Measurements from ENCODE around the gene ASNS. TPM values are rescaled to one million over a fixed set of nuclear protein-coding genes. Genes with fewer than 3 reads are reported as not detected.

The ASNS gene
- total and polyA plus RNA-seq, 2 of the 4 experiments (the other 2 are of a cell fraction): 36.6 to 39.4 TPM

- peaks cover 0 to under 1% of the 10 kb centered on the region in 2 experiments; a peak in 2 of 4 replicates for H3K79me1 ChIP-seq (ENCODE audit: low read depth in 1 of 2, low read length in 2 of 2)
- WGBS, 2 experiments (ENCODE audit: extremely low coverage in 2 of 2, insufficient read length in 1 of 2): no CpG with 5 or more reads among the region's 2 CpGs
Observed at GRCh38 chr7:97858221-97858620, 14.0 kb downstream of the ASNS start.

More at GRCh38 chr7:97858221-97858620, 14.0 kb downstream of the ASNS start:
- Histone ChIP-seq H3K18ac (ENCODE audit: low read depth, low read length) (no peak overlapping the region), H4K5ac (ENCODE audit: low read depth, low read length) (no peak overlapping the region), H2AK5ac (ENCODE audit: low read depth, low read length) (no peak overlapping the region), H3K4me2 (ENCODE audit: low read depth, low read length) (no peak overlapping the region), H3K4me1 (ENCODE audit: control insufficient read depth, insufficient read depth, low read length) (0 out of 2 replicates have a peak, but pooled peaks cover 2% of the 10 kb centered on the region), H4K20me1 (ENCODE audit: insufficient read depth, low read length) (peaks cover 1% of the 10 kb centered on the region; the same call in 1 of the 2 replicates), H2AK9ac (replicated peaks; ENCODE audit: low read depth, low read length, poor library complexity) (no peak overlapping the region), H3K36me3 (ENCODE audit: control insufficient read depth, insufficient read depth, low read length) (peaks cover 17% of the 10 kb centered on the region), H2BK120ac (ENCODE audit: low read depth, low read length) (no peak overlapping the region), H2BK20ac (ENCODE audit: low read depth, low read length) (no peak overlapping the region), H4K8ac (ENCODE audit: low read depth in 2 of 2, low read length in 2 of 2) (no peak overlapping the region), H3K9me1 (ENCODE audit: insufficient read depth, low read length) (no peaks in the 10 kb centered on the region), H3K9me3 (ENCODE audit: control insufficient read depth, insufficient read depth, low read length) (no peaks in the 10 kb centered on the region), H3K4ac (ENCODE audit: low read depth, low read length) (no peak overlapping the region), H2BK15ac (ENCODE audit: low read depth, low read length) (no peak overlapping the region), H3K27ac (ENCODE audit: insufficient read depth, low read length) (no peak overlapping the region), H3K56ac (ENCODE audit: extremely low read depth, insufficient read depth, low read length) (no peak overlapping the region), H3K27me3 (ENCODE audit: control insufficient read depth, insufficient read depth, low read length) (no peaks in the 10 kb centered on the region), H3K4me3 (ENCODE audit: insufficient read depth, low read depth, low read length) (no peak overlapping the region), H3K23ac (ENCODE audit: low read depth, low read length) (no peak overlapping the region), H4K91ac (ENCODE audit: insufficient read depth, low read depth, low read length) (no peak overlapping the region), H3K9ac (ENCODE audit: low read depth, low read length) (no peak overlapping the region), H2BK5ac (ENCODE audit: low read depth, low read length, poor library complexity, severe bottlenecking) (no peak overlapping the region), H3K14ac (replicated peaks; ENCODE audit: low read depth, low read length) (no peak overlapping the region), H2AFZ (replicated peaks; ENCODE audit: low read length, poor library complexity) (no peak overlapping the region)
- in situ Hi-C loops (cut with MboI; ENCODE audit: low sequenced_read_pairs): loop anchor here (25.0 kb wide), 1 partner anchor 304 kb away; no protein-coding TSS in a partner anchor
- ATAC-seq (ENCODE audit: low read depth) (no peak), DNase-seq (no peak)
- intact Hi-C loops (cut with micrococcal nuclease): no loop called here
- no peak for TF ChIP-seq MXI1 (IDR thresholded peaks at IDR 0.05; ENCODE audit: borderline replicate concordance, low read depth, low read length)
- TF ChIP-seq, protein P1, sequence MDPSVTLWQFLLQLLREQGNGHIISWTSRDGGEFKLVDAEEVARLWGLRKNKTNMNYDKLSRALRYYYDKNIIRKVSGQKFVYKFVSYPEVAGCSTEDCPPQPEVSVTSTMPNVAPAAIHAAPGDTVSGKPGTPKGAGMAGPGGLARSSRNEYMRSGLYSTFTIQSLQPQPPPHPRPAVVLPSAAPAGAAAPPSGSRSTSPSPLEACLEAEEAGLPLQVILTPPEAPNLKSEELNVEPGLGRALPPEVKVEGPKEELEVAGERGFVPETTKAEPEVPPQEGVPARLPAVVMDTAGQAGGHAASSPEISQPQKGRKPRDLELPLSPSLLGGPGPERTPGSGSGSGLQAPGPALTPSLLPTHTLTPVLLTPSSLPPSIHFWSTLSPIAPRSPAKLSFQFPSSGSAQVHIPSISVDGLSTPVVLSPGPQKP (IDR thresholded peaks at IDR 0.05; ENCODE audit: borderline replicate concordance, low read depth, low read length): no peak
- TF ChIP-seq, protein P2, sequence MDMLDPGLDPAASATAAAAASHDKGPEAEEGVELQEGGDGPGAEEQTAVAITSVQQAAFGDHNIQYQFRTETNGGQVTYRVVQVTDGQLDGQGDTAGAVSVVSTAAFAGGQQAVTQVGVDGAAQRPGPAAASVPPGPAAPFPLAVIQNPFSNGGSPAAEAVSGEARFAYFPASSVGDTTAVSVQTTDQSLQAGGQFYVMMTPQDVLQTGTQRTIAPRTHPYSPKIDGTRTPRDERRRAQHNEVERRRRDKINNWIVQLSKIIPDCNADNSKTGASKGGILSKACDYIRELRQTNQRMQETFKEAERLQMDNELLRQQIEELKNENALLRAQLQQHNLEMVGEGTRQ (IDR thresholded peaks at IDR 0.05; ENCODE audit: low read depth, low read length): no peak
- no peak for TF ChIP-seq RAD21 (IDR thresholded peaks at IDR 0.05; ENCODE audit: low read length)
- no peak for TF ChIP-seq SMC3 (IDR thresholded peaks at IDR 0.05; ENCODE audit: low read depth, low read length)
- TF ChIP-seq POLR2A (IDR thresholded peaks at IDR 0.05; ENCODE audit: low read depth, low read length): no peak
- no peak for TF ChIP-seq CTCF (conservative IDR thresholded peaks at IDR 0.05; ENCODE audit: low read depth, low read length)
- TF ChIP-seq MAFK (IDR thresholded peaks at IDR 0.05; ENCODE audit: low read depth, low read length): no peak
- TF ChIP-seq MAZ (IDR thresholded peaks at IDR 0.05; ENCODE audit: borderline replicate concordance, low read depth, low read length): no peak
- TF ChIP-seq CHD1 (IDR thresholded peaks at IDR 0.05; ENCODE audit: low read depth, low read length): no peak
- no peak for TF ChIP-seq FOS (IDR thresholded peaks at IDR 0.05; ENCODE audit: low read depth, low read length)
- no peak for TF ChIP-seq CEBPB (IDR thresholded peaks at IDR 0.05; ENCODE audit: low read depth, low read length)
- TF ChIP-seq RFX5 (IDR thresholded peaks at IDR 0.05; ENCODE audit: low read depth, low read length): no peak
- no peak for TF ChIP-seq RCOR1 (IDR thresholded peaks at IDR 0.05; ENCODE audit: insufficient replicate concordance, low read length)
- no peak for TF ChIP-seq NFE2L2 (IDR thresholded peaks at IDR 0.05; ENCODE audit: low read depth, low read length)
- no peak for TF ChIP-seq BHLHE40 (IDR thresholded peaks at IDR 0.05; ENCODE audit: low read depth, low read length)
- ChIA-PET CTCF (interaction anchor here (0.7 to 1.0 kb wide), 2 partner anchors 14 to 376 kb away, joined by 3 read pairs; partner anchors contain the start of gene ASNS), POLR2A (ENCODE audit: unreplicated experiment) (no interaction called here)
- BruUV-seq (replicated peaks): no TSS peak
- dilution Hi-C loops (cut with HindIII; ENCODE audit: low sequenced_read_pairs, unreplicated experiment): no loop called here

All from IMR-90 (cell line).